ENCODE results near the gene ZNF385C. TPM values are rescaled to one million over a fixed set of nuclear protein-coding genes. Genes with fewer than 3 reads are reported as not detected.
"Not testable (repeated sequence)": the region's sequence is repeated elsewhere in the genome, so short reads cannot be mapped to it uniquely, and the experiment has no call there.

The ZNF385C gene
- total RNA-seq, 1 donor, result 1.9 TPM

GRCh38 chr17:42025191-42025579 lies 73.1 kb downstream of the ZNF385C start:
- no peak for DNase-seq (ENCODE audit: low read depth in 2 of 3, low spot score in 2 of 3)

DNA sequence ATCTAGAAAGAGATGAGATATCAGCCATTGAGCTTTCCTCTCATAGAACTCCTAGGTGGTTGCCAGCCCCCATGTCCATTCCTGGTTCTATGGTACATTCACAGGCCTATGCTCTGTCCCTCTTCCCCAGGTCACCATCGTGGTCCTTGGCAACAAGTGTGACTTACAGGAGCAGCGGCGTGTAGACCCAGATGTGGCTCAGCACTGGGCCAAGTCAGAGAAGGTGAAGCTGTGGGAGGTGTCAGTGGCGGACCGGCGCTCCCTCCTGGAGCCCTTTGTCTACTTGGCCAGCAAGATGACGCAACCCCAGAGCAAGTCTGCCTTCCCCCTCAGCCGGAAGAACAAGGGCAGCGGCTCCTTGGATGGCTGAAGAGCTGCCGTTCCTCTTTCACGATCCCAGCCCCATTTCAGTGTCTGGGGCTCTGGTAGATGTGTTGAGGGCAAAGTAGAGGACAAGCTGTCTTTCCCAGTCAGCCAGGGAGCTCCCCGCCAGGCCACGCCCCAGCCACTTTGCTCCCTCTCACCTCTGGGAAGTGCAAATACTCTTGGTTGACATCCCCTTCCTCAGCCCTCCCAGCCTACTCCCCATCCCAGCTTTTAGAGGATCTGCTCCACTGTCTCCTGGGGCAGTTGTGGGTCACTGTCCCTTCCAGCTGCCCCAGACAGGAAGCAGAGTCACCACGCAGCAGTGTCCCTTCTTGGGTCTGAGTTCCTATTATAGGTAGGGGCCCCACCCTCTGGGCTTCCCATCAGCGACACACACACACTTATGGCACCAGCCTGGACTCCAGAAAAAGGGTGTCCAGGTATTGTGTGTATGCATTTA lies 74.5 kb downstream of the ZNF385C start:
- no peak for DNase-seq (ENCODE audit: low read depth in 2 of 3, low spot score in 2 of 3)

DNA sequence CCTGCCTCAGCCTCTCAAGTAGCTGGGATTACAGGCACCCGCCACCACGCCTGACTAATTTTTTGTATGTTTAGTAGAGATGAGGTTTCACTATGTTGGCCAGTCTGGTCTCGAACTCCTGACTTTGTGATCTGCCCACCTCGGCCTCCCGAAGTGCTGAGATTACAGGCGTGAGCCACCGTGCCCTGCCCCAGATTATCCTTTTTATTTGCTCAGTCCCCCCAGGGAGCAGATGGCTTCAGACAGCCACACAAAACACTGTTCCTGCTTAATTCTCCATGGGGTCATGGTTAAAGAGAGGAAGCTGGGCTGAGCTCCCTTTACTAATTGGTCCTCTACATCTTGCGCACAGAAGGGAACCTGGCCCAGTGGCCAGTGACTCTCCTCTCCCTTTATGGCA lies 77.4 kb downstream of the ZNF385C start:
- not testable (repeated sequence) for DNase-seq (ENCODE audit: low read depth in 2 of 3, low spot score in 2 of 3)

DNA sequence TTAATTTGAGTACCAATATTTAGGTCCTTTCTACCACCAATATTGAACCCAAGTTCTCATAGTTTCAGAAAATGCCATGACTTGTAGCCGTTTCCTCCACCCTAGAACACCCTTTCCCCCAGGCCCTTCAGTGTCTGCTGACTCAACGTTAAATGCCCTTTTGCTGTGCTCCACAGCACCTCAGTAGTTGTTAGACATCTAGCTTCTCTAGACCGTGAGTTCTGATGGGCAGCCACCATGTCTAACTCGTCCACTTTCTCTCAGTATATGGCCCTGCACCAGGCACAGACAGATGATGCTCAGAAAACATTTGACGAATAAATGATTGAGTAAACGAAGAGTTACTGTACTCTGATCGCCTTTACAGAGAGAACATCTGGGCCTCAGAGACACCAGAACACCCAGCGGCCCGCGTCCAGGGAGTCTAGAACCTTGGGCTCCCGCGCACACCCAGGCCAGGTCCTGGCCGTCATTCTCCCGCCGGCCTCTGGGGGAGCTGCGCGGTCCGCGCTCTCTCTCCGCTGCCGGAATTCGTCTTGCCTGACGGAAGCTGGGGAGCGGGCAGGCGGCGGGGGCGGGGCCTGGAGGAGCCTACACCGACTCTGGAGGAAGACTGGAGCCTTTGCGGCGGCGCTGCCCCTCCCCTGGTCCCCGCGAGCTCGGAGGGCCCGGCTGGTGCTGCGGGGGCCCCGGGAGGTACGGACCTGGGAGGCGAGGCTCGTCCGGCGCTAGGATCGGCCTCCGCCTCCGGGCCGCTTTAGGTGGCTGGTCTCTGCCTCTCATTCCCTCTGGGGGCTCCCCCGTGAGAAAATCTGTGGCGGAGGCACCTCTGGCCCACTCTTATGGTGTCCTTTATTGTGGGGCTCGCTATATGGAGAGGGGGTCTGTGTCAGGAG lies 78.5 kb downstream of the ZNF385C start, which contains the start of gene NKIRAS2:
NKIRAS2 (plus strand) TSS at position 582 of the 896 bp plus-strand sequence. CDS start 1,488 bp downstream, outside the sequence.
- peak; percentile 75 to 93 (median 91) for DNase-seq (ENCODE audit: low read depth in 2 of 3, low spot score in 2 of 3)

- DNase-seq (ENCODE audit: low read depth in 2 of 3, low spot score in 2 of 3), result no peak
Observed at GRCh38 chr17:42018988-42019387, 79.3 kb downstream of the ZNF385C start.

GRCh38 chr17:42018339-42018738 lies 79.9 kb downstream of the ZNF385C start:
- DNase-seq (ENCODE audit: low read depth in 2 of 3, low spot score in 2 of 3), result no peak

- peak in 1 of 3 donors; percentile 58 for DNase-seq (ENCODE audit: low read depth in 2 of 3, low spot score in 2 of 3)
Observed at GRCh38 chr17:42017866-42018200, 80.4 kb downstream of the ZNF385C start.

DNA sequence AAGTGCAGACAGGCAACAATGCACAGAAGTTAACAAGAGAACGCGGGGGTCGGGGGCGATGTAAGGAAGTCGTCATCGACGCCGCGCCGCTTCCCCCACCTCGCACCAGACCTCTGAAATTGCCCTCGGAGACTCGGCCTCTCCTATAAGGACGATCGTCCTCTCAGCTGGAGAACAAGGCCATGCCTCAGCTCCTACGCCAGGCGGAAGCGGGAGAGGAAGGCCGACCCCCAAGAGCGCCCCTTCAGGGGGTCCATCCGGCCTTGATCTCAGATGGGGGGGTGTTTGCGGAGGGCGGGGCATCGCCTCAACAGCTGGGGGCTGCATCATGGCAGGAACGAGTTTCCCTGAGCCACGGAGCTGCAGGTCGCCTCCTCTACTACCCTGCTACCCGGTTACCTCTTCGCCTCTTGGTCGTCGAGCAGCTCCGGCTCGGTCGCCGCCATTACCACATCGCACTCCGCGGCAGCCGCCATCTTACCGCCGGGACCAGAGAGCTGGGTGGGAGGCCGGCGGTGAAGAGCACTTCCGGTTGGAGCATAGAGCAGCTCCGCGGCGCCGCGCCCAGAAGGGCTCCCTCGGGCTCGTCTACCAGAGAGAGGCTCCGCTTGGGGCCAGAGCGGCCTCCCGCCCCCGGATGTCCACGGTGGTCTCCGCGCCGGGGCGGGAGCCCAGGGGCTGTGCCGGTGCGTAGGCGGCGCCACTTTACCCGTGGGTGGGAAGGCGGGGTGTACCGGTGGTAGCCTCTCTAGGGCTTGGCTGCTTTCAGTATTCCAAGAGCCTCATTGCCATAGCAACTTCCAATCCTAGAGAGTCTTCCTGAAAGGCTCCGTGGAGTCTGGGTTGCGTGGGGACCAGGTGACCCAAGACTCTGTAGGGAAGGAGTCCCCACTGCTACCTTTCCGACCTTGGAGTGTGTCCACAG lies 81.1 kb downstream of the ZNF385C start, which contains the start of gene DNAJC7:
DNAJC7 (minus strand) TSS at position 499 of the 925 bp plus-strand sequence; CDS start at position 476, 23 bp downstream.
- DNase-seq (ENCODE audit: low read depth in 2 of 3, low spot score in 2 of 3), result peak; percentile 67 to 95 (median 94)

DNA sequence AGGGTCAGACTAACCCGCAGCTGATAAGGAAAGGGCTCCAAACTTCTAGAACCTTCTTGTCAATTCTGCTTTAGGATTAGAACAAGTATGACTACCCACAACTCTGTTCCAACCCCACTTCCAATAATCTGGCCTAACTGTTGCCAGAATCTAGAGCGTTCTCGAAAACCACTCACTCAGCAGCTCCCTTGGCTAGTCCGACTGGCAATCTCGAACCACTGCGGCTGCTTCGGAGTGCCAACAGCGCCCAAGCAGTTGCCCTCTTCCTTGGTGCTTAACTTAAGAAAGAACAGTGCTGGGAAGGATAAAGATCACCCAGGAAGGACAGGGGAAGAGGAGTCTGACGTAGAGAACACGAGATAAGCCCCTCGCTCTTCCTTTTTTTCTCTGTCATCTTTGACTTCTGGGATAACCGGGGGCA lies 81.9 kb downstream of the ZNF385C start:
- no peak for DNase-seq (ENCODE audit: low read depth in 2 of 3, low spot score in 2 of 3)

DNA sequence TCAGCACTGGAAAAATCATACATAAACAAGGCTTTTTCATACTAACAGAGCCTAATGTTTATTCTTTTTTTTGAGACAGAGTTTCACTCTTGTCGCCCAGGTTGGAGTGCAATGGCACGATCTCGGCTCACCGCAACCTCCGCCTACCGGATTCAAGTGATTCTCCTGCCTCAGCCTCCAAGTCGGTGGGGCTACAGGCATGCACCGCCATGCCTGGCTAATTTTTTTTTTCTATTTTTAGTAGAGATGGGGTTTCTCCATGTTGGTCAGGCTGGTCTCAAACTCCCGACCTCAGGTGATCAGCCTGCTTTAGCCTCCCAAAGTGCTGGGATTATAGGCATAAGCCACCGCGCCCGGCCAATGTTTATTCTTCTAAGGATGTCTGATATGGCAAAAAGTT lies 84.5 kb downstream of the ZNF385C start:
- not testable (repeated sequence) for DNase-seq (ENCODE audit: low read depth in 2 of 3, low spot score in 2 of 3)

GRCh38 chr17:42012363-42012762 lies 85.9 kb downstream of the ZNF385C start:
- DNase-seq (ENCODE audit: low read depth in 2 of 3, low spot score in 2 of 3), result not testable (repeated sequence)

DNA sequence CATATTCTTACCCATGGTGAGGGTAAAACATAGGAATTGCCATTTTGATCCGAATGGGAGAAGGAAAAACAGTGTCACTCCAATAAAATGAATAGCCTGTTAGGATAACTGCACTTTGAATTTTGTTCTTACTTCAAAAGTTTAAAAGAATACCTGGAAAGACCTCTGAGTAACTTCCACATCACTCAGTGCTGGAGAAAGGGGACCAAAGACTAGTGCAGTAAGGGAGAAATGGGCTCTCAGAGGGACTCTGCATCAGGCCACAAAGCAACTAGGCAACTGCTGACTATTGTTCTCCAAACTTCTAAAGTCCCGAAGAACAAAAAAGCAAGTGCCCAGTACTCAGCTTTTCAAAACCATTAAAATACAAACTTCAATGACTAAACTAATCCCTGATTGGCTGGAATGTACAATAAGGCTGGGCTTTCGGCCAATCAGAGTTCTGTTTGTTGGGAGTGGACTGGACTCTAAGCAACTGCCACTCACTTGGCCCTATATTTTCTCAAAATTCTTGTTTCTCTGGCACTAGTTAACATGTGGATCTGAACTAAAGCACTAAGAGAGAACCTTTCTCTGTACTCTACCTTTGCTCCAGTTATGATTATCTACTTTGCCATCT lies 87.3 kb downstream of the ZNF385C start:
- peak in 1 of 3 donors; percentile 32 for DNase-seq (ENCODE audit: low read depth in 2 of 3, low spot score in 2 of 3)

DNA sequence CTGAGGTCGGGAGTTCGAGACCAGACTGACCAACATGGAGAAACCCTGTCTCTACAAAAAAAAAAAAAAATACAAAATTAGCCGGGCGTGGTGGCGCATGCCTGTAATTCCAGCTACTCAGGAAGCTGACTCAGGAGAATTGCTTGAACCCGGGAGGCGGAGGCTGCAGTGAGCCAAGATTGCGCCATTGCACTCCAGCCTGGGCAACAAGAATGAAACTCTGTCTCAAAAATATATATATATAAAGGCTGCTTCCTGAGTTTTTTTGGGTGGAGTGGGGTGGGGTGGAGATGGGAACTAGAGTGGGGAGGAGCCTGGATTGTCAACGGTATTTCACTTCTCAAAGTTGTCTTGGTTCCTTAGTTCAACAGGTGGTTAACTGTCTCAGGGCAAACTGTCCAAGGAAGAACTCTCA lies 88.0 kb downstream of the ZNF385C start:
- DNase-seq (ENCODE audit: low read depth in 2 of 3, low spot score in 2 of 3), result not testable (repeated sequence)

- DNase-seq (ENCODE audit: low read depth in 2 of 3, low spot score in 2 of 3), result no peak
Observed at GRCh38 chr17:42009170-42009569, 89.1 kb downstream of the ZNF385C start.

DNA sequence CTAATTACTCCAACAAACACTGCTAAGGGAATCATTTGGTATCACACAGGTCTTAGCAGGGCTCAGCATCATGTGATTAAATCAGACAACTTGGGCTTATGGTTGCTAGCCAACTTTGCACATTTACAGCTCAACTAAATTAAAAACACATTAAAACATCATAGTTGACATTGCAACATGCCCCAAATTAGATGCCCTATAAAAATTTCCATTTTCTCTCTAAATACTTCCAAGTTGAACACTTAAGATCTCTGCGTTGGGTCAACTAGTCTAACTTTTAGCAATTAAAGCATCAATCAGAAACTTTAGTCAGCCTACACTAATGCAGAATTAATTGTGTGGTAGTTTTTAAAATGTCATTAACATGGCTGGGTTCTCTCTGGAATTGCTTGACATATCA lies 93.1 kb downstream of the ZNF385C start:
- DNase-seq (ENCODE audit: low read depth in 2 of 3, low spot score in 2 of 3), result no peak

GRCh38 chr17:42002792-42003301 lies 95.4 kb downstream of the ZNF385C start:
- no peak for DNase-seq (ENCODE audit: low read depth in 2 of 3, low spot score in 2 of 3)

DNA sequence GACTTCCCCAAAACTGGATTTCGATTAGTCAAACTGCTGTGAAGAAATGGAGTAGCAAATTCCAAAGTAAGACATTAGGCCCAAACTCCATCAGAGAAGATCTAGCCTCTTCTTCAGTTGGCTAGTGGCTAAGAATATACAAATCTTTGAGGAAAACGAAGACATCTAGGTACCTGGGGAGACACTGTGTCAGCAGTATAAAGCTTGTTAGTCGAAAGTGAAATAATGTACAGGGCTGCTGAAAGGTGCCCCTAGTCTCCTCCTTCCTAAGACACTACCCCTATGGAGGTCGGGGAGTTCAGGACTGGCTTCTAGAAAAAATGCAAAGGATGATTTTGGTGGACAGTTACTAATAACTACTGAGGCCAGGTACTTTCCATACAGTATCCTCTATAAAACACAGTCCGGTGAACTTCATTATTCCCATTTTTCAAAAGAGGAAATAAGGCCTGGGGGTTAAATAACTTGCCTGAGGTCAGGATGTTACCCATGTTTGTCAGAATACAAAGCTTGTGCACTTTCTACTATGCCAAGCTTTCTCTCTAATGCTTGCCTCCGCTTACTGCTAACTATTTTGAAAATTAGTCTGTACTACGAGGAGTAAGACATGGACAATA lies 96.0 kb downstream of the ZNF385C start:
- no peak for DNase-seq (ENCODE audit: low read depth in 2 of 3, low spot score in 2 of 3)

GRCh38 chr17:42001729-42002128 lies 96.5 kb downstream of the ZNF385C start:
- DNase-seq (ENCODE audit: low read depth in 2 of 3, low spot score in 2 of 3), result no peak
